ENCODE data around the gene ACER1. TPM values are rescaled to one million over a fixed set of nuclear protein-coding genes. Genes with fewer than 3 reads are reported as not detected.

The ACER1 gene
- total RNA-seq, 1 experiment from 2014 or later, result not detected

- H3K9me3 ChIP-seq (replicated peaks), result no peaks in the 10 kb centered on the region
- DNase-seq, result no peak
- H3K36me3 ChIP-seq, result peaks cover 12% of the 10 kb centered on the region; the same call in 1 of the 2 replicates
- no peak overlapping the region for H3K4me3 ChIP-seq
- no peaks in the 10 kb centered on the region for H3K4me1 ChIP-seq
- no peak overlapping the region for H3K27ac ChIP-seq
- H3K27me3 ChIP-seq, result no peaks in the 10 kb centered on the region
Measured at GRCh38 chr19:6260376-6260775, 73.0 kb downstream of the ACER1 start.

DNA sequence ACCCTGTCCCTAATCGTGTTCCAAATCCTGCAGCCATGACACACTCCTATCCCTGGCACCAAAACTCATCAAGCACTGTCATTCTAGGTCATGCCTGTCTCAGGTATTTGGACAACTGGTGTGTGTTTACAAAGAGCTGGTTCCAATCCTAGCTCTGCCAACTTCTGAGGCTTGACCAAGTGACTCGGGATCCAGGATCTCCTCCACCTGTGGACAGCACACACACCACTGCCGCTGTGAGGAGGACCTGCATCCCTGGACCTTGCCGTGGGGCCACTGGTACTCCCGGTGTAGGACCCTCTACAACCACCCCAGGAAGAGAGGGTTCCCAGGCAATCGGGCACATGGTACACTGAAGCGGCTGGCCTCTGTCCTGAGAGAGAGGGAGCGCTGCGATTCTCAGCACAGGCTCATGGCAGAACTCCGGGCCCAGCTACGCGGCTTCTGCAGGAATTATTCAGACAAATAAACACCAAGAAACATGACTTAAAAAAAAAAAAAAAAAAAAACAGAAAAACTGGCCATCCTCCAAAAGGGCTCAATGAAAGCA, 74.0 kb downstream of the ACER1 start:
- Histone ChIP-seq H3K27ac (no peak overlapping the region), H3K9me3 (replicated peaks) (no peaks in the 10 kb centered on the region), H3K4me1 (no peaks in the 10 kb centered on the region), H3K27me3 (no peaks in the 10 kb centered on the region), H3K4me3 (no peak overlapping the region), H3K36me3 (peaks cover 12% of the 10 kb centered on the region; the same call in 1 of the 2 replicates)
- DNase-seq, result no peak

DNA sequence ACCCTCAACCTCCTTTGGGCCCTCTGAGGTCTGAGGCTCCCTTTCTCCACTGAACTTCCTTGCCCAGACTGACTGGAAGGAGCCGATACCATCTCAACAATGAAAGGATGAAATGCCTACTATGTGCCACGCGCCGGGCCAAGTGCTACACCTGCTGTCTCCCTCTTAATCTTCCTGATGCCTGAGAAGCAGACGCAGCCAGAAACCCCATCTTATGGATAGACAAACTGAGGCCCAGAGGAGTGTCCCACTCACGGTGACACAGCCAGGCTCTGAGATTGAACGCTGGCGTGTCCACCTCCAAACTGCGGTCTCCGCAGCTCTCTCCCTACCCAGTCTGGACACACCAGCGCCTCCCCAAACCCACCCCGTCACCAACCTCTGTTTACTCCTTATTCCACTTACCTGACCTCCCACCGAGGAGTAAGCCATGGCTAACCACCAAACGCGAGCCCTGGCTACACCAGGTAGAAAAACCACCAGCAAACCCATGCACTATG, 74.5 kb downstream of the ACER1 start:
- Histone ChIP-seq H3K4me3 (no peak overlapping the region), H3K9me3 (replicated peaks) (no peaks in the 10 kb centered on the region), H3K27me3 (no peaks in the 10 kb centered on the region), H3K36me3 (peaks cover 12% of the 10 kb centered on the region; the same call in 1 of the 2 replicates), H3K27ac (no peak overlapping the region), H3K4me1 (no peaks in the 10 kb centered on the region)
- no peak for DNase-seq

Other genes with a start within 250 kb of the ACER1 start
- 5.7 and 6.0 TPM in 2 replicates for gene RFX2, start 223.1 kb downstream of the ACER1 start, total RNA-seq (2014; rRNA removed; shearing (Covaris generic))
- not detected in 2 replicates for gene ACSBG2, start 197.9 kb downstream of the ACER1 start, total RNA-seq (2014; rRNA removed; shearing (Covaris generic))
- gene MLLT1, start 53.6 kb downstream of the ACER1 start, total RNA-seq (2014; rRNA removed; shearing (Covaris generic)), result 23.3 and 23.8 TPM in 2 replicates
- gene CLPP, start 27.9 kb upstream of the ACER1 start, total RNA-seq (2014; rRNA removed; shearing (Covaris generic)), result 65.1 and 67.6 TPM in 2 replicates
- 24.6 and 28.5 TPM in 2 replicates for gene ALKBH7, start 39.2 kb upstream of the ACER1 start, total RNA-seq (2014; rRNA removed; shearing (Covaris generic))
- gene PSPN, start 42.3 kb upstream of the ACER1 start, total RNA-seq (2014; rRNA removed; shearing (Covaris generic)), result 1.2 and 1.4 TPM in 2 replicates
- gene GTF2F1, start 59.6 kb upstream of the ACER1 start, total RNA-seq (2014; rRNA removed; shearing (Covaris generic)), result 41.7 and 49.0 TPM in 2 replicates
- gene KHSRP, start 91.2 kb upstream of the ACER1 start, total RNA-seq (2014; rRNA removed; shearing (Covaris generic)), result 197 and 209 TPM in 2 replicates
- gene SLC25A41, start 100.2 kb upstream of the ACER1 start, total RNA-seq (2014; rRNA removed; shearing (Covaris generic)), result 0.14 TPM in 1 of 2 replicates, not detected in the other
- gene SLC25A23, start 126.2 kb upstream of the ACER1 start, total RNA-seq (2014; rRNA removed; shearing (Covaris generic)), result 9.6 and 12.4 TPM in 2 replicates
- not detected in 2 replicates for gene CRB3, start 130.7 kb upstream of the ACER1 start, total RNA-seq (2014; rRNA removed; shearing (Covaris generic))
- gene DENND1C, start 148.2 kb upstream of the ACER1 start, total RNA-seq (2014; rRNA removed; shearing (Covaris generic)), result not detected in 2 replicates
- not detected in 2 replicates for gene TUBB4A, start 168.7 kb upstream of the ACER1 start, total RNA-seq (2014; rRNA removed; shearing (Covaris generic))
- not detected in 2 replicates for gene TNFSF9, start 197.4 kb upstream of the ACER1 start, total RNA-seq (2014; rRNA removed; shearing (Covaris generic))

Data from SJCRH30 (cell line).